H9 (cell line): ENCODE measurements around the gene MAP2. TPM values are rescaled to one million over a fixed set of nuclear protein-coding genes. Genes with fewer than 3 reads are reported as not detected.

Source experiments
- DNase-seq: peaks from one replicate; pipeline ENCODE4 v3.0.0-alpha.2; 2017
- H2AFZ ChIP-seq: one replicate; pipeline ENCODE4 v1.6.1; 2013; ENCODE audit warnings: mild to moderate bottlenecking, low read length, control low read depth, moderate library complexity
- H2AK5ac ChIP-seq: 2 replicates; pipeline ENCODE4 v1.6.1; 2013; ENCODE audit warnings: low read length, control low read depth, mixed read lengths; ENCODE audit not compliant: insufficient read length
- H2BK120ac ChIP-seq: one replicate; pipeline ENCODE4 v1.6.1; 2013; ENCODE audit warnings: low read depth, mild to moderate bottlenecking, low read length, control low read depth, inconsistent platforms; ENCODE audit not compliant: poor library complexity, severe bottlenecking
- H2BK12ac ChIP-seq: 2 replicates; pipeline ENCODE4 v1.6.1; 2013; ENCODE audit warnings: low read length, control low read depth, mixed read lengths, low read depth; ENCODE audit not compliant: insufficient read length
- H2BK15ac ChIP-seq: 2 replicates; pipeline ENCODE4 v1.6.1; 2013; ENCODE audit warnings: low read depth, low read length, control low read depth
- H2BK20ac ChIP-seq: one replicate; pipeline ENCODE4 v1.6.1; 2013; ENCODE audit warnings: low read depth, mild to moderate bottlenecking, low read length, control low read depth, inconsistent platforms; ENCODE audit not compliant: poor library complexity, severe bottlenecking
- H2BK5ac ChIP-seq: 2 replicates; pipeline ENCODE4 v1.6.1; 2013; ENCODE audit warnings: low read length, control low read depth, mixed read lengths; ENCODE audit not compliant: insufficient read length
- H3K14ac ChIP-seq: 2 replicates; pipeline ENCODE4 v1.6.1; 2013; ENCODE audit warnings: low read length, control low read depth; ENCODE audit not compliant: insufficient read depth
- H3K18ac ChIP-seq: 2 replicates; pipeline ENCODE4 v1.6.1; 2013; ENCODE audit warnings: low read depth, mild to moderate bottlenecking, mixed read lengths, low read length, control low read depth; ENCODE audit not compliant: insufficient read length
- H3K23ac ChIP-seq: 2 replicates; pipeline ENCODE4 v1.6.1; 2013; ENCODE audit warnings: low read length, control low read depth, mixed read lengths, low read depth; ENCODE audit not compliant: insufficient read length
- H3K23me2 ChIP-seq: 2 replicates; pipeline ENCODE4 v1.6.1; 2013; ENCODE audit warnings: low read depth, mild to moderate bottlenecking, mixed read lengths, low read length, control low read depth; ENCODE audit not compliant: insufficient read length, poor library complexity, severe bottlenecking
- H3K27ac ChIP-seq: 2 replicates; pipeline ENCODE4 v1.5.1; 2013; ENCODE audit warnings: low read length, control low read depth, mixed read lengths, low read depth; ENCODE audit not compliant: insufficient read length
- H3K27me3 ChIP-seq: 2 replicates; pipeline ENCODE4 v1.6.1; 2013; ENCODE audit warnings: low read length, control low read depth, inconsistent platforms; ENCODE audit not compliant: insufficient read depth
- H3K4ac ChIP-seq: 2 replicates; pipeline ENCODE4 v1.6.1; 2013; ENCODE audit warnings: low read depth, mild to moderate bottlenecking, control low read depth, inconsistent platforms, low read length, moderate library complexity
- H3K4me1 ChIP-seq: 2 replicates; pipeline ENCODE4 v1.6.1; 2013; ENCODE audit warnings: low read length, control low read depth, inconsistent platforms; ENCODE audit not compliant: insufficient read depth
- H3K4me2 ChIP-seq: 2 replicates; pipeline ENCODE4 v1.6.1; 2013; ENCODE audit warnings: low read length, control low read depth, mixed read lengths; ENCODE audit not compliant: insufficient read length, insufficient read depth
- H3K56ac ChIP-seq: 2 replicates; pipeline ENCODE4 v1.6.1; 2013; ENCODE audit warnings: low read depth, mild to moderate bottlenecking, mixed read lengths, low read length, control low read depth; ENCODE audit not compliant: insufficient read length
- H3K79me1 ChIP-seq: 2 replicates; pipeline ENCODE4 v1.6.1; 2013; ENCODE audit warnings: low read depth, mild to moderate bottlenecking, moderate library complexity, low read length, control low read depth, inconsistent platforms; ENCODE audit not compliant: insufficient read depth, poor library complexity, severe bottlenecking
- H3K79me2 ChIP-seq: 2 replicates; pipeline ENCODE4 v1.6.1; 2013; ENCODE audit warnings: low read length, control low read depth, inconsistent platforms; ENCODE audit not compliant: insufficient read depth
- H3K9ac ChIP-seq: 2 replicates; pipeline ENCODE4 v1.6.1; 2013; ENCODE audit warnings: low read length, control low read depth, mixed read lengths; ENCODE audit not compliant: insufficient read length; ENCODE audit errors: extremely low read depth
- H3K9me3 ChIP-seq: one replicate; pipeline ENCODE4 v1.6.1; 2013; ENCODE audit warnings: low read depth, low read length, inconsistent platforms; ENCODE audit not compliant: control insufficient read depth
- H3T11ph ChIP-seq: one replicate; pipeline ENCODE4 v1.6.1; 2013; ENCODE audit warnings: mild to moderate bottlenecking, low read length, control low read depth, inconsistent platforms
- H4K20me1 ChIP-seq: one replicate; pipeline ENCODE4 v1.6.1; 2013; ENCODE audit not compliant: control insufficient read depth, insufficient read length, insufficient read depth
- H4K5ac ChIP-seq: 2 replicates; pipeline ENCODE4 v1.6.1; 2013; ENCODE audit warnings: low read depth, mild to moderate bottlenecking, mixed read lengths, low read length, control low read depth; ENCODE audit not compliant: insufficient read length
- H4K8ac ChIP-seq: replicated peaks from 2 replicates; pipeline ENCODE4 v1.6.1; 2013; ENCODE audit warnings: low read length, control low read depth, mixed read lengths, low read depth; ENCODE audit not compliant: insufficient read length
- H4K91ac ChIP-seq: 2 replicates; pipeline ENCODE4 v1.6.1; 2013; ENCODE audit warnings: low read depth, mild to moderate bottlenecking, moderate library complexity, mixed read lengths, low read length, control low read depth; ENCODE audit not compliant: insufficient read length
- H3K27ac Mint-ChIP-seq, 3 experiments: 2 replicates in 2 of 3; 3 replicates in 1 of 3; pipeline ENCODE4 v1.8.0; 2020 to 2021; ENCODE audit warnings: mixed read lengths in 3 of 3, mild to moderate bottlenecking in 1 of 3, moderate library complexity in 1 of 3
- H3K27me3 Mint-ChIP-seq: 2 replicates; pipeline ENCODE4 v1.8.0; 2021; ENCODE audit warnings: low read depth, mild to moderate bottlenecking, moderate library complexity, mixed read lengths
- H3K36me3 Mint-ChIP-seq, 3 experiments: 2 replicates in 2 of 3; 3 replicates in 1 of 3; pipeline ENCODE4 v1.8.0; 2020 to 2021; ENCODE audit warnings: low read depth in 3 of 3, mixed read lengths in 3 of 3; ENCODE audit not compliant: insufficient read depth in 1 of 3
- H3K4me1 Mint-ChIP-seq, 2 experiments: 2 replicates each; pipeline ENCODE4 v1.8.0; 2020; ENCODE audit warnings: mixed read lengths in 2 of 2
- H3K4me3 Mint-ChIP-seq, 2 experiments: 2 replicates in 1 of 2; 3 replicates in 1 of 2; pipeline ENCODE4 v1.8.0; 2020 to 2021; ENCODE audit warnings: mild to moderate bottlenecking in 2 of 2, mixed read lengths in 2 of 2, moderate library complexity in 1 of 2
- H3K9me3 Mint-ChIP-seq, 2 experiments: 2 replicates in 1 of 2; 3 replicates in 1 of 2; pipeline ENCODE4 v1.8.0; 2020; ENCODE audit warnings: mild to moderate bottlenecking in 2 of 2, mixed read lengths in 2 of 2, moderate library complexity in 1 of 2
- WGBS: extraction: QIAGEN DNeasy Blood & Tissue Kit; methylation state at CpG from one replicate; pipeline ENCODE4 v1.1.7; 2013; ENCODE audit warnings: missing lambda C conversion rate, low lambda C conversion rate, mixed read lengths; ENCODE audit not compliant: insufficient read length; ENCODE audit errors: extremely low coverage; 5-methylcytosine and 5-hydroxymethylcytosine counted together
- total RNA-seq: library from RNA; stranded (reverse); gene quantifications from 2 replicates; pipeline ENCODE4 v1.2.1, GENCODE V29; 2021
- TF ChIP-seq, protein P1 (sequence below): fragments of 200-600 bp; sonication (generic); conservative IDR thresholded peaks from 3 replicates; pipeline ENCODE4 v1.8.0; 2021; ENCODE audit warnings: antibody characterized with exemption, mild to moderate bottlenecking

The MAP2 gene
- total RNA-seq, 1 experiment from 2014 or later: 0.87 TPM

DNA sequence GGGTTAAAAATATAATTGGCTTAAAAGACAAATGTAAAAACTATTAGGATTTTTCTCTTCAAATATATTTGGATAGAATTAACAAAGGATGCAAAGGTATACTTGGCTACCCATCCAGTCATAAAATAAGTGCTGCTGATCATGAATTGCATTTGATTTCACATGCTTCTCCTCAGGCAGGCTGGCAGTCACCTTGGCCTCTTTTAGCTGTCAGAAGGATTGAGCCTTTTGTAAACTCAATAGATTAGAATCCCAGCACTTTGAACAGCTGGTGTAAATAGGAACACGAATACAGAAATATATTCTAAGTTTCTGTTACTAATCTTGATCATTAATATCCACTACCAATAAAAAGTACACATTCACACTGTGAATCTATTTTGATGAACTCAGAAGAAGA, 178.4 kb downstream of the MAP2 start:
- no peak overlapping the region for H2BK15ac ChIP-seq
- H3K27me3 ChIP-seq: no peaks in the 10 kb centered on the region

More for the DNA sequence above, 178.4 kb downstream of the MAP2 start:
- Histone ChIP-seq H3K14ac (no peak overlapping the region), H3T11ph (no peak overlapping the region), H3K4me2 (no peak overlapping the region), H2BK5ac (no peak overlapping the region), H3K9ac (no peak overlapping the region), H3K79me2 (no peaks in the 10 kb centered on the region), H3K79me1 (no peaks in the 10 kb centered on the region), H3K18ac (no peak overlapping the region), H2AFZ (no peak overlapping the region), H3K23me2 (no peaks in the 10 kb centered on the region), H3K9me3 (no peaks in the 10 kb centered on the region), H2AK5ac (no peak overlapping the region), H2BK120ac (no peak overlapping the region), H4K20me1 (no peaks in the 10 kb centered on the region), H3K56ac (no peak overlapping the region), H2BK12ac (no peak overlapping the region), H2BK20ac (no peak overlapping the region), H3K23ac (no peak overlapping the region), H3K4me1 (no peaks in the 10 kb centered on the region; the same call in 1 of the 2 replicates), H4K91ac (no peak overlapping the region), H3K27ac (no peak overlapping the region), H4K8ac (no peak overlapping the region), H4K5ac (no peak overlapping the region), H3K4ac (no peak overlapping the region)
- Mint-ChIP-seq H3K27me3 (no peaks in the 10 kb centered on the region), H3K4me3 (no peak overlapping the region), H3K27ac (no peak overlapping the region), H3K4me1 (peaks cover 5 to 34% of the 10 kb centered on the region in 2 experiments; a peak in 3 of 4 replicates), H3K9me3 (peaks cover 2 to 3% of the 10 kb centered on the region in 2 experiments; a peak in 4 of 5 replicates), H3K36me3 (peaks cover 2 to 5% (median 3%) of the 10 kb centered on the region in 3 experiments; a peak in 5 of 7 replicates)
- TF ChIP-seq, protein P1, sequence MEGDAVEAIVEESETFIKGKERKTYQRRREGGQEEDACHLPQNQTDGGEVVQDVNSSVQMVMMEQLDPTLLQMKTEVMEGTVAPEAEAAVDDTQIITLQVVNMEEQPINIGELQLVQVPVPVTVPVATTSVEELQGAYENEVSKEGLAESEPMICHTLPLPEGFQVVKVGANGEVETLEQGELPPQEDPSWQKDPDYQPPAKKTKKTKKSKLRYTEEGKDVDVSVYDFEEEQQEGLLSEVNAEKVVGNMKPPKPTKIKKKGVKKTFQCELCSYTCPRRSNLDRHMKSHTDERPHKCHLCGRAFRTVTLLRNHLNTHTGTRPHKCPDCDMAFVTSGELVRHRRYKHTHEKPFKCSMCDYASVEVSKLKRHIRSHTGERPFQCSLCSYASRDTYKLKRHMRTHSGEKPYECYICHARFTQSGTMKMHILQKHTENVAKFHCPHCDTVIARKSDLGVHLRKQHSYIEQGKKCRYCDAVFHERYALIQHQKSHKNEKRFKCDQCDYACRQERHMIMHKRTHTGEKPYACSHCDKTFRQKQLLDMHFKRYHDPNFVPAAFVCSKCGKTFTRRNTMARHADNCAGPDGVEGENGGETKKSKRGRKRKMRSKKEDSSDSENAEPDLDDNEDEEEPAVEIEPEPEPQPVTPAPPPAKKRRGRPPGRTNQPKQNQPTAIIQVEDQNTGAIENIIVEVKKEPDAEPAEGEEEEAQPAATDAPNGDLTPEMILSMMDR: no peak
- WGBS: no CpG with 5 or more reads among the region's 1 CpG
- DNase-seq: no peak
